Neutrophil (primary cell): ENCODE measurements around the gene MVB12B.

Experiments
- H3K27ac ChIP-seq: fragments of 200-600 bp; sonication (generic); 2 replicates; pipeline ENCODE4 v1.5.1; 2016; ENCODE audit warnings: mild to moderate bottlenecking, moderate library complexity
- H3K27me3 ChIP-seq: fragments of 200-600 bp; sonication (generic); 2 replicates; pipeline ENCODE4 v1.6.0; 2016; ENCODE audit warnings: mild to moderate bottlenecking
- H3K36me3 ChIP-seq: fragments of 200-600 bp; sonication (generic); 2 replicates; pipeline ENCODE4 v1.5.1; 2017
- H3K4me1 ChIP-seq, 2 experiments: fragments of 200-600 bp in 1 of 2; sonication (generic) in 1 of 2; 1 replicate in 1 of 2; 2 replicates in 1 of 2; pipeline versions ENCODE4 v1.5.1 to v1.6.1; 2013 to 2016; ENCODE audit warnings: low read depth in 1 of 2, low read length in 1 of 2, mild to moderate bottlenecking in 1 of 2, moderate library complexity in 1 of 2; ENCODE audit not compliant: control insufficient read depth in 1 of 2, insufficient read depth in 1 of 2
- H3K4me3 ChIP-seq, 2 experiments: fragments of 200-600 bp in 1 of 2; sonication (generic) in 1 of 2; 1 replicate in 1 of 2; 2 replicates in 1 of 2; pipeline ENCODE4 v1.5.1; 2013 to 2016; ENCODE audit warnings: low read depth in 1 of 2, low read length in 1 of 2, mild to moderate bottlenecking in 1 of 2, moderate library complexity in 1 of 2
- H3K9me3 ChIP-seq: fragments of 200-600 bp; sonication (generic); 2 replicates; pipeline ENCODE4 v1.5.1; 2016
- CTCF ChIP-seq: fragments of 200-600 bp; sonication (generic); IDR thresholded peaks from 2 replicates; pipeline ENCODE4 v1.5.1; 2016; ENCODE audit warnings: antibody characterized with exemption

The MVB12B gene

GRCh38 chr9:126373241-126373640 is 46.6 kb downstream of the MVB12B start:
- TF ChIP-seq CTCF = no peak
- H3K27ac ChIP-seq = peak overlapping the region; percentile 76

GRCh38 chr9:126374366-126374781 is 47.7 kb downstream of the MVB12B start:
- no peaks in the 10 kb centered on the region for H3K9me3 ChIP-seq
- H3K27ac ChIP-seq = peak overlapping the region; percentile 76
- no peak for TF ChIP-seq CTCF
- peaks cover 64 to 72% of the 10 kb centered on the region in 2 experiments for H3K4me1 ChIP-seq
- H3K36me3 ChIP-seq = no peaks in the 10 kb centered on the region
- H3K4me3 ChIP-seq = no peak overlapping the region
- H3K27me3 ChIP-seq = no peaks in the 10 kb centered on the region

More at GRCh38 chr9:126373241-126373640, 46.6 kb downstream of the MVB12B start:
- Histone ChIP-seq H3K36me3 (no peaks in the 10 kb centered on the region), H3K27me3 (no peaks in the 10 kb centered on the region), H3K4me1 (peaks cover 59 to 64% of the 10 kb centered on the region in 2 experiments), H3K4me3 (peak overlapping the region in 1 of 2 experiments; percentile 26), H3K9me3 (no peaks in the 10 kb centered on the region)

- H3K9me3 ChIP-seq = no peaks in the 10 kb centered on the region
- no peaks in the 10 kb centered on the region for H3K27me3 ChIP-seq
- no peak for TF ChIP-seq CTCF
- H3K36me3 ChIP-seq = no peaks in the 10 kb centered on the region
- peak overlapping the region in 1 of 2 experiments; percentile 6 for H3K4me3 ChIP-seq
- peak overlapping the region; percentile 72 for H3K27ac ChIP-seq
- H3K4me1 ChIP-seq = peaks cover 64 to 72% of the 10 kb centered on the region in 2 experiments
These were observed 48.8 kb downstream of the MVB12B start for GRCh38 chr9:126375386-126375785.

GRCh38 chr9:126376311-126377175 is 49.9 kb downstream of the MVB12B start:
- Histone ChIP-seq H3K4me3 (peak overlapping the region; percentile 20 to 43), H3K27me3 (no peaks in the 10 kb centered on the region), H3K36me3 (peaks cover 3% of the 10 kb centered on the region), H3K4me1 (peaks cover 64 to 72% of the 10 kb centered on the region in 2 experiments), H3K27ac (peak overlapping the region; percentile 72), H3K9me3 (no peaks in the 10 kb centered on the region)
- no peak for TF ChIP-seq CTCF

GRCh38 chr9:126377176-126377509 is 50.5 kb downstream of the MVB12B start:
- TF ChIP-seq CTCF = no peak
- Histone ChIP-seq H3K4me3 (no peak overlapping the region), H3K27me3 (no peaks in the 10 kb centered on the region), H3K36me3 (peaks cover 3% of the 10 kb centered on the region), H3K9me3 (no peaks in the 10 kb centered on the region), H3K4me1 (peaks cover 62 to 69% of the 10 kb centered on the region in 2 experiments), H3K27ac (peak overlapping the region; percentile 72)
